Stomach (tissue), 9 donors: Measurements from ENCODE around the gene GJB6. TPM values are rescaled to one million over a fixed set of nuclear protein-coding genes. Genes with fewer than 3 reads are reported as not detected.
A peak's percentile ranks its signal among the peaks of the same experiment; 100 is the strongest.

Experiments
- DNase-seq, 2 donors: peaks; one replicate each; pipeline versions ENCODE4 v3.0.0 to v3.0.0-alpha.2; 2013 to 2019
- H3K27ac ChIP-seq, 5 donors: fragments of 200-600 bp in 4 of 5; sonication (generic) in 4 of 5; one replicate each; pipeline ENCODE4 v1.5.1; 2013 to 2019; ENCODE audit warnings: mild to moderate bottlenecking in 1 of 5, moderate library complexity in 1 of 5
- H3K27me3 ChIP-seq, 3 donors: fragments of 200-600 bp; sonication (generic); one replicate each; pipeline ENCODE4 v1.5.1; 2017 to 2019; ENCODE audit warnings: mixed run types in 1 of 3
- H3K36me3 ChIP-seq, 4 donors: fragments of 200-600 bp; sonication (generic); 1 replicate in 3 of 4; 2 replicates in 1 of 4; pipeline ENCODE4 v1.5.1; 2016 to 2019
- H3K4me1 ChIP-seq, 4 donors: fragments of 200-600 bp; sonication (generic); one replicate each; pipeline ENCODE4 v1.5.1; 2016 to 2019
- H3K4me3 ChIP-seq, 4 donors: fragments of 200-600 bp; sonication (generic) in 3 of 4; one replicate each; pipeline ENCODE4 v1.5.1; 2016 to 2019; ENCODE audit warnings: mild to moderate bottlenecking in 1 of 4
- H3K9me3 ChIP-seq, 4 donors: fragments of 200-600 bp; sonication (generic); one replicate each; pipeline ENCODE4 v1.5.1; 2016 to 2019
- CTCF ChIP-seq, 7 experiments: fragments of 450-650 bp in 4 of 7; fragments of 200-600 bp in 3 of 7; sonication (generic) in 3 of 7; IDR thresholded peaks; one replicate each; pipeline ENCODE4 v1.5.1; 2016 to 2019; ENCODE audit warnings: antibody characterized with exemption in 7 of 7, control low read depth in 2 of 7, mild to moderate bottlenecking in 1 of 7
- EP300 ChIP-seq: sonication (generic); formaldehyde crosslinking; IDR thresholded peaks from one replicate; pipeline ENCODE4 v1.6.1; 2017; ENCODE audit warnings: antibody characterized with exemption
- POLR2A ChIP-seq, 4 donors: fragments of 450-650 bp; IDR thresholded peaks; one replicate each; pipeline ENCODE4 v1.6.1; 2016; ENCODE audit warnings: antibody characterized with exemption in 4 of 4, control low read depth in 2 of 4, mild to moderate bottlenecking in 1 of 4, moderate library complexity in 1 of 4
- POLR2AphosphoS5 ChIP-seq, 3 donors: sonication (generic); formaldehyde crosslinking; IDR thresholded peaks; one replicate each; pipeline ENCODE4 v1.6.1; 2016; ENCODE audit warnings: antibody characterized with exemption in 3 of 3
- WGBS, 5 donors: extraction: QIAGEN DNeasy Blood & Tissue Kit in 3 of 5; methylation state at CpG; one replicate each; pipeline versions ENCODE4 v1.1.5 to v1.1.7; 2013 to 2018; 5-methylcytosine and 5-hydroxymethylcytosine counted together
- intact Hi-C: fragments of 100-400 bp; cut with DNase I; formaldehyde crosslinking; loops from one replicate; pipeline ENCODE4 v1.15.1; 2023; ENCODE audit warnings: low total_unique reads
- polyA plus RNA-seq, 3 donors: library from polyadenylated mRNA; stranded (reverse); fragments of 200-250 nt; gene quantifications; one replicate each; pipeline ENCODE4 v1.2.3, GENCODE V29; 2013
- total RNA-seq, 5 donors: library from RNA; depleted of rRNA; stranded (reverse); fragments of >200 nt; gene quantifications; one replicate each; pipeline versions ENCODE4 v1.1.0 to v1.2.3, GENCODE V29; 2014 to 2016
- donor health status: healthy with polysubstance abuse.
- donor health status: Bipolar disorder and iron deficiency.
- donor health status: healthy.

Gene GJB6
- total and polyA plus RNA-seq, 8 donors = 0.73 to 41.6 (median 1.5) TPM; not detected in 5

GRCh38 chr13:20206065-20206697, 25.9 kb downstream of the GJB6 start:
- H3K9me3 ChIP-seq = peaks cover 0 to 4% (median 0%) of the 10 kb centered on the region in 4 donors
- no peak overlapping the region for H3K27ac ChIP-seq
- TF ChIP-seq CTCF (IDR thresholded peaks at IDR 0.05) (no peak), EP300 (no peak), POLR2A (IDR thresholded peaks at IDR 0.05) (no peak)
- WGBS, 5 donors = 68 to 82% (median 80%) methylated on average over 11 of the region's 11 CpGs
- no peaks in the 10 kb centered on the region for H3K36me3 ChIP-seq
- H3K4me3 ChIP-seq = no peak overlapping the region
- H3K27me3 ChIP-seq = peaks cover 0 to 23% (median 0%) of the 10 kb centered on the region in 3 donors
- intact Hi-C loops = no loop called here
- no peaks in the 10 kb centered on the region for H3K4me1 ChIP-seq
- DNase-seq = no peak

- 48 to 84% (median 61%) methylated on average over 1 of the region's 1 CpG for WGBS, 5 donors
- H3K27me3 ChIP-seq = peaks cover 7 to 43% (median 23%) of the 10 kb centered on the region in 3 donors
- TF ChIP-seq POLR2AphosphoS5 (IDR thresholded peaks at IDR 0.05) = no peak
- TF ChIP-seq POLR2A (IDR thresholded peaks at IDR 0.05) = no peak
- no peak for TF ChIP-seq CTCF (IDR thresholded peaks at IDR 0.05)
- TF ChIP-seq EP300 = no peak
- peaks cover 0 to 4% (median 0%) of the 10 kb centered on the region in 4 donors for H3K9me3 ChIP-seq
- H3K27ac ChIP-seq = no peak overlapping the region
- H3K4me1 ChIP-seq = peaks cover 2 to 11% (median 6%) of the 10 kb centered on the region in 4 donors
- H3K4me3 ChIP-seq = no peak overlapping the region
- no peaks in the 10 kb centered on the region for H3K36me3 ChIP-seq
- intact Hi-C loops = no loop called here
- DNase-seq = peak in 1 of 2 donors; percentile 57
Observed at GRCh38 chr13:20198781-20199180, 33.3 kb downstream of the GJB6 start.

- H3K4me3 ChIP-seq = no peak overlapping the region
- TF ChIP-seq CTCF (IDR thresholded peaks at IDR 0.05) = peak in 4 of 7 experiments; percentile 55 to 71 (median 66)
- TF ChIP-seq EP300 = no peak
- DNase-seq = peak in 1 of 2 donors; percentile 72
- no peaks in the 10 kb centered on the region for H3K36me3 ChIP-seq
- no peak overlapping the region for H3K27ac ChIP-seq
- peaks cover 13 to 48% (median 37%) of the 10 kb centered on the region in 3 donors for H3K27me3 ChIP-seq
- 6 to 11% (median 10%) methylated on average over 5 of the region's 5 CpGs for WGBS, 5 donors
- peaks cover 15 to 25% (median 19%) of the 10 kb centered on the region in 4 donors for H3K4me1 ChIP-seq
- peaks cover 0 to 4% (median 0%) of the 10 kb centered on the region in 4 donors for H3K9me3 ChIP-seq
- intact Hi-C loops = no loop called here
Observed at GRCh38 chr13:20197361-20197834, 34.7 kb downstream of the GJB6 start.

GRCh38 chr13:20195801-20196200, 36.3 kb downstream of the GJB6 start:
- Histone ChIP-seq H3K4me3 (no peak overlapping the region), H3K4me1 (peaks cover 18 to 36% (median 28%) of the 10 kb centered on the region in 4 donors), H3K36me3 (no peaks in the 10 kb centered on the region), H3K27ac (no peak overlapping the region), H3K9me3 (no peaks in the 10 kb centered on the region), H3K27me3 (peaks cover 13 to 63% (median 46%) of the 10 kb centered on the region in 3 donors)
- intact Hi-C loops = no loop called here
- DNase-seq = no peak
- WGBS, 5 donors = 75 to 86% (median 78%) methylated on average over 8 of the region's 8 CpGs
- no peak for TF ChIP-seq EP300
- TF ChIP-seq POLR2AphosphoS5 (IDR thresholded peaks at IDR 0.05) = no peak
- TF ChIP-seq POLR2A (IDR thresholded peaks at IDR 0.05) = no peak
- no peak for TF ChIP-seq CTCF (IDR thresholded peaks at IDR 0.05)
